ELR (cell line): ENCODE measurements around the gene TOX4.
"Not testable (repeated sequence)": the region's sequence is repeated elsewhere in the genome, so short reads cannot be mapped to it uniquely, and the experiment has no call there.

Experiments
- DNase-seq: peaks from one replicate; pipeline ENCODE4 v3.0.0-alpha.2; 2015; ENCODE audit warnings: low read depth

TOX4 gene

GRCh38 chr14:21476925-21477681 lies at the start of gene TOX4, which contains the start of gene RAB2B:
Gene TOX4, plus strand, starts transcription at chr14:21477195. Its CDS starts 84 bp downstream, at chr14:21477279.
Gene RAB2B, minus strand, starts transcription at chr14:21476959. Its CDS starts 87 bp downstream, at chr14:21476872.
- peak; percentile 98 for DNase-seq

- DNase-seq: no peak
These were observed 48.1 kb upstream of the TOX4 start for GRCh38 chr14:21428930-21429329.

- no peak for DNase-seq
These were observed 45.9 kb upstream of the TOX4 start for GRCh38 chr14:21431126-21431525.

- DNase-seq: no peak
These were observed 40.4 kb upstream of the TOX4 start for GRCh38 chr14:21436567-21437062.

GRCh38 chr14:21437063-21437901 lies 39.7 kb upstream of the TOX4 start:
- DNase-seq: peak; percentile 100

- no peak for DNase-seq
These were observed 36.1 kb upstream of the TOX4 start for GRCh38 chr14:21440859-21441258.

GRCh38 chr14:21442657-21443056 lies 34.3 kb upstream of the TOX4 start:
- not testable (repeated sequence) for DNase-seq

- no peak for DNase-seq
These were observed 27.1 kb upstream of the TOX4 start for GRCh38 chr14:21449899-21450216.

GRCh38 chr14:21454843-21455544 lies 22.0 kb upstream of the TOX4 start:
- DNase-seq: no peak

- no peak for DNase-seq
These were observed 21.4 kb upstream of the TOX4 start for GRCh38 chr14:21455592-21455911.

- peak; percentile 100 for DNase-seq
These were observed 20.9 kb upstream of the TOX4 start, which contains the start of gene CHD8 for GRCh38 chr14:21455912-21456667. Gene CHD8, minus strand, starts transcription at chr14:21456123. Its CDS starts 24,480 bp downstream, at chr14:21431643.

- DNase-seq: peak; percentile 93
These were observed 9.4 kb upstream of the TOX4 start for GRCh38 chr14:21467616-21468015.

- DNase-seq: no peak
These were observed 1.1 kb upstream of the TOX4 start for GRCh38 chr14:21475767-21476522.

GRCh38 chr14:21476523-21476924 lies 471 bp upstream of the TOX4 start:
- DNase-seq: peak; percentile 79

GRCh38 chr14:21486640-21487087 lies 9.7 kb downstream of the TOX4 start:
- DNase-seq: no peak

GRCh38 chr14:21494902-21495762 lies 18.1 kb downstream of the TOX4 start:
- no peak for DNase-seq

GRCh38 chr14:21496453-21496852 lies 19.5 kb downstream of the TOX4 start:
- DNase-seq: no peak

GRCh38 chr14:21498540-21499526 lies 21.8 kb downstream of the TOX4 start:
- DNase-seq: peak; percentile 70

- no peak for DNase-seq
These were observed 24.6 kb downstream of the TOX4 start for GRCh38 chr14:21501568-21501967.
